Neural crest cell (in vitro differentiated cells): Measurements from ENCODE around the gene ZKSCAN1. TPM values are rescaled to one million over a fixed set of nuclear protein-coding genes. Genes with fewer than 3 reads are reported as not detected.

Source experiments
- DNase-seq: peaks from one replicate; pipeline ENCODE4 v3.0.0; 2021; ENCODE audit warnings: low read depth, mixed read lengths, low spot score
- H3K27ac Mint-ChIP-seq: one replicate; pipeline ENCODE4 v1.8.0; 2021; ENCODE audit warnings: mild to moderate bottlenecking, mixed read lengths; ENCODE audit not compliant: unreplicated experiment
- H3K27me3 Mint-ChIP-seq: 2 replicates; pipeline ENCODE4 v1.8.0; 2021; ENCODE audit warnings: low read depth, mild to moderate bottlenecking, mixed read lengths
- H3K36me3 Mint-ChIP-seq: 2 replicates; pipeline ENCODE4 v1.8.0; 2021; ENCODE audit warnings: low read depth, mild to moderate bottlenecking, mixed read lengths
- H3K4me1 Mint-ChIP-seq: 2 replicates; pipeline ENCODE4 v1.8.0; 2021; ENCODE audit warnings: mixed read lengths
- H3K4me3 Mint-ChIP-seq: one replicate; pipeline ENCODE4 v1.8.0; 2021; ENCODE audit warnings: mild to moderate bottlenecking, mixed read lengths
- H3K9me3 Mint-ChIP-seq: 2 replicates; pipeline ENCODE4 v1.8.0; 2021; ENCODE audit warnings: mixed read lengths
- total RNA-seq: library from RNA; stranded (reverse); gene quantifications from 2 replicates; pipeline ENCODE4 v1.2.1, GENCODE V29; 2021
- TF ChIP-seq, protein P1 (sequence below): fragments of 200-600 bp; sonication (generic); conservative IDR thresholded peaks from 2 replicates; pipeline ENCODE4 v1.5.0; 2021; ENCODE audit warnings: antibody characterized with exemption, mild to moderate bottlenecking

ZKSCAN1 gene
- total RNA-seq, 1 donor from 2014 or later: 122 TPM

GRCh38 chr7:100077205-100077604 is 61.8 kb downstream of the ZKSCAN1 start:
- H3K27ac Mint-ChIP-seq: no peak overlapping the region
- peaks cover 5% of the 10 kb centered on the region for H3K27me3 Mint-ChIP-seq
- TF ChIP-seq, protein P1, sequence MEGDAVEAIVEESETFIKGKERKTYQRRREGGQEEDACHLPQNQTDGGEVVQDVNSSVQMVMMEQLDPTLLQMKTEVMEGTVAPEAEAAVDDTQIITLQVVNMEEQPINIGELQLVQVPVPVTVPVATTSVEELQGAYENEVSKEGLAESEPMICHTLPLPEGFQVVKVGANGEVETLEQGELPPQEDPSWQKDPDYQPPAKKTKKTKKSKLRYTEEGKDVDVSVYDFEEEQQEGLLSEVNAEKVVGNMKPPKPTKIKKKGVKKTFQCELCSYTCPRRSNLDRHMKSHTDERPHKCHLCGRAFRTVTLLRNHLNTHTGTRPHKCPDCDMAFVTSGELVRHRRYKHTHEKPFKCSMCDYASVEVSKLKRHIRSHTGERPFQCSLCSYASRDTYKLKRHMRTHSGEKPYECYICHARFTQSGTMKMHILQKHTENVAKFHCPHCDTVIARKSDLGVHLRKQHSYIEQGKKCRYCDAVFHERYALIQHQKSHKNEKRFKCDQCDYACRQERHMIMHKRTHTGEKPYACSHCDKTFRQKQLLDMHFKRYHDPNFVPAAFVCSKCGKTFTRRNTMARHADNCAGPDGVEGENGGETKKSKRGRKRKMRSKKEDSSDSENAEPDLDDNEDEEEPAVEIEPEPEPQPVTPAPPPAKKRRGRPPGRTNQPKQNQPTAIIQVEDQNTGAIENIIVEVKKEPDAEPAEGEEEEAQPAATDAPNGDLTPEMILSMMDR: no peak
- H3K4me1 Mint-ChIP-seq: peaks cover 38% of the 10 kb centered on the region
- H3K4me3 Mint-ChIP-seq: peak overlapping the region; percentile 83
- DNase-seq: no peak
- peaks cover 11% of the 10 kb centered on the region for H3K9me3 Mint-ChIP-seq
- peaks cover 67% of the 10 kb centered on the region for H3K36me3 Mint-ChIP-seq

DNA sequence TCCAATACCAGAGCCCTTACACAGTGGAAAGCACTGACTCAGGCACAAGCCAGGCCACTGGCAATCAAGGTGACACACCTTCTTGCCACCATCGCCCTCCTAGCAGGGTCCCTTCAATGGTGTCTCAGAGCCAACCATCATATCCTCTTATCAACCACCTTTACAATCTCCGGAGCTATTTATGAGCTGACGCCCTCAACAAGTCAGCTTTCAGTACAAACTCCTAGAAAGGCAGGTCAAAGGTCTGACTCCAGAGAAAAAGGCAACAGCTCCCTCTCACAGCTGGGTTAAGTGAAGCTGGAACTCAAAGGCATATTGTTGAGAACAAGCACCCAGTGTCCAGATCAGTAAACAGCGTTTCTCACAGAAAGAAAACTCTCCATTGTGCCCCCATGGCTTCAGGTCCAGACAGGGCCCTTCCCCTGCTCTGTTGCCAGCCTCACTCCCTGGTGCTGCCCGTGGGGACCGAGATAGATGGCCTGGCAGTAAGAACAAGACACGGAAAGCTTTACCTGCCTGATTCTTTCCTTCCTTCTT is 63.7 kb downstream of the ZKSCAN1 start:
- Mint-ChIP-seq H3K36me3 (peaks cover 48% of the 10 kb centered on the region), H3K27me3 (peaks cover 12% of the 10 kb centered on the region), H3K9me3 (peaks cover 3% of the 10 kb centered on the region), H3K27ac (peak overlapping the region; percentile 93), H3K4me3 (peak overlapping the region; percentile 97), H3K4me1 (peaks cover 45% of the 10 kb centered on the region)
- peak; percentile 21 for DNase-seq
- TF ChIP-seq, protein P1: no peak

GRCh38 chr7:100080907-100081534 is 65.6 kb downstream of the ZKSCAN1 start:
- Mint-ChIP-seq H3K4me1 (peaks cover 45% of the 10 kb centered on the region), H3K4me3 (peak overlapping the region; percentile 97), H3K27me3 (peaks cover 29% of the 10 kb centered on the region), H3K27ac (peak overlapping the region; percentile 99), H3K36me3 (peaks cover 29% of the 10 kb centered on the region), H3K9me3 (peaks cover 3% of the 10 kb centered on the region)
- DNase-seq: no peak
- TF ChIP-seq, protein P1: no peak

DNA sequence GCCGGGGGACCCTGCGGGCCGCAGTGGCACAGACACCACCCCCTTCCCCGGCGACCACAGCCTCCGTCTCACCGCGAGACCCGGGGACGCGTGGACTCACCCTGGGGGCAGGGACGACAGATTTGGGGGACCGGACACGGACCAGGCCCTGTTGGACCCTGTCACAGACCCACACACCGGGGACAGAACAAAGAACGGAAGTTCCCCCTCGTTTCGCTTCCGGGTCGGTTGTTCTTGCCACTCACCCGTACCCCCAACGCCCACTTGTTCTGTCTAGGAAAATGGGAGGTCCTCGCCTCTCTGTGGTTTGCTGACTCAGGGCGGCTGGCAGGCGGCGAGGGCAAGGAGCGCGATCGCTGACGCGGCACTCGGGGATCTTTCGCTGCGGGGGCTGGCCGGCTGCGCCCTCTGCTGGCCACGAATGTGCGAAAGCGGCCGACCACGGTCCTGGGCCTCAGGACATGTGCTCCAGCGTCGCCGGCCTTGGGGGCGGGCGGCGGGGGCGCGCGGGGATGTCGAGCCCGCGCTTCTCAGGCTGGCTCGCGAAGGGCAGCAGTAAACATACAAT is 66.2 kb downstream of the ZKSCAN1 start, which contains the start of gene ZNF3:
TSS of gene ZNF3 (minus strand) at position 189 of the 568 bp plus-strand sequence. CDS start 4,366 bp downstream, outside the sequence.
- peak; percentile 99 for DNase-seq
- Mint-ChIP-seq H3K4me3 (peak within 1 kb of the TSS; percentile 97), H3K27me3 (peaks cover 30% of the 10 kb centered on the region), H3K9me3 (peaks cover 3% of the 10 kb centered on the region), H3K36me3 (peaks cover 23% of the 10 kb centered on the region), H3K4me1 (peaks cover 45% of the 10 kb centered on the region), H3K27ac (peak within 1 kb of the TSS; percentile 99)
- TF ChIP-seq, protein P1: peak; percentile 98

DNA sequence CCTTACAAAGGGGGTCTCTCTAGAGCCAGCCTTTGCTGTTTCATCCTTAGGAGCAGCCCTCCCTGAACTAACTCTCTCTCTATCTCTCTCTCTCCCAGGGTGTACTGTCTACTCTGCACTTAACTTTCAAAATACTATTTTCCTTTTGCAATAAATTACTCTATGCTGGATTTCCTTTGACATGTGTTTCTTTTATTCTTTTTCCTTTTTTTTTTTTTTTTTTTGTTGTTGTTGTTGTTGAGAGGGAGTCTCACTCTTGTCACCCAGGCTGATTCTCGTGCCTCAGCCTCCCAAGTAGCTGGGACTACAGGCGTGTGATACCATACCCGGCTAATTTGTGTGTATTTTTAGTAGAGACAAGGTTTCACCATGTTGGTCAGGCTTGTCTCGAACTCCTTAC is 67.6 kb downstream of the ZKSCAN1 start:
- Mint-ChIP-seq H3K4me1 (peaks cover 44% of the 10 kb centered on the region), H3K27ac (no peak overlapping the region), H3K9me3 (no peaks in the 10 kb centered on the region), H3K4me3 (peak overlapping the region; percentile 97), H3K36me3 (peaks cover 16% of the 10 kb centered on the region), H3K27me3 (peaks cover 33% of the 10 kb centered on the region)
- DNase-seq: no peak
- TF ChIP-seq, protein P1: no peak
